KOPT-K1 (cell line): ENCODE results near the gene BACH2.

Experiments used
- H3K27ac ChIP-seq: fragments of 200-600 bp; sonication (generic); 2 replicates; pipeline ENCODE4 v1.5.1; 2016; ENCODE audit warnings: antibody characterized with exemption, mild to moderate bottlenecking, low read depth, low read length; ENCODE audit not compliant: poor library complexity, severe bottlenecking
- H3K36me3 ChIP-seq: fragments of 200-600 bp; sonication (generic); 2 replicates; pipeline ENCODE4 v1.5.1; 2017; ENCODE audit warnings: antibody characterized with exemption, mild to moderate bottlenecking, low read length, moderate library complexity; ENCODE audit not compliant: insufficient read depth
- H3K9me3 ChIP-seq: fragments of 200-600 bp; sonication (generic); 2 replicates; pipeline ENCODE4 v1.5.1; 2017; ENCODE audit warnings: antibody characterized with exemption, low read length, mild to moderate bottlenecking; ENCODE audit not compliant: insufficient read depth, poor library complexity, severe bottlenecking

Gene BACH2

DNA sequence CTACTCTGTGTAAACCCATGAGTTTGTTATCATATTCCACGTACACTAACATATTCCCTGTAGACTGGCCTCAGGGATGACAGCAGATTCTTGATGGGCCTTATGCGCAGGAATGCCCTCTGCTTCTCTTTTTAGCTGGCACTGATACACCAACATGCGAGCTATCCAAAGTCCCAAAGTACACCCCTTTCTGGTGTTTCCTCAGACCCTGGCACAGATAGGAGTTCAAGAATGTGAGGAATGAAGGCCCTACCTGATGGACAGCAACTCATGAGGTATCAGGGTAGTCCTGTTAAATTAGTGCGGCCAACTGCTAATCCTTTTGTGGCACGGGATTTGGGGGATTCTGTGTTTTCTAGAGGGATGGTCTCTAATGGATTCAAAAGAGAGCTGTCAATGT lies 93.0 kb downstream of the BACH2 start:
- Histone ChIP-seq H3K27ac (no peak overlapping the region), H3K9me3 (peaks cover 12% of the 10 kb centered on the region), H3K36me3 (no peaks in the 10 kb centered on the region)

DNA sequence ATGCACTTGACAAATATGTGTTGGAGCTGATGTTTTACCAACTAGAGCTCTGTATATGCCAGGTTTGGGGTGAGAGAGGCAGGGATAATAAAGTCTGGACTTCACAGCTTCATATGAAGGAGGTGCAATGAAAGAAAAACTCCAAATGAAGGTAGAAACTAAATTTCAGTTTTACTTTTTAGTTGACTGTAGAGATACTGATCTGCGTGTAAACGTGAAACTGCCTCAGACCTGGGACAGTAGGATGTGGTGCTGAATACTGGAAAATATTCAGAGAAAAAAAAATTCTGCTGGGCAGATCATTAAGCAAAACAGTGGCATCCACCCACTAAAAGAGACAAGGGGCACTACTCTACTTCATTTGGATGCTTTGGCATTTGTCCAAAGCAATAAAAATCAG lies 94.5 kb downstream of the BACH2 start:
- Histone ChIP-seq H3K27ac (no peak overlapping the region), H3K9me3 (peaks cover 27% of the 10 kb centered on the region), H3K36me3 (peaks cover 12% of the 10 kb centered on the region; the same call in 1 of the 2 replicates)

DNA sequence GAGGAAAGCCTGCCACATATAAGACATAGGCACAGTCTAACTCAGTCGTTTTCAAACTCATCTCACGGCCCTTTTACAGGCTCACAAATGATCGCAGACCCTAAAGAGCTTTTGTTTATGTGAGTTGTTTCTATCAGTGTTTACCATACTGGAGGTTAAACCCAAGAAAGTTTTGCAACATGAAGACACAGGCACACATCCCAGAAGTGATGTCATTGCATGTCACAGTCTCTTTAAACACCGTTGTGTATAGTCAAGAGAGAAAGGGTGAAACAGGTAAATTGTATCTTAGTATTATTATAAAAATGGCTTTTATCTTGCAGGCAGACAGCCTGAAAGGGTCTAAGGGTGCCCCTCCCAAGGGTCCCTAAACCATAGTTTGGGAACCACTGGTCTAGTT lies 96.7 kb downstream of the BACH2 start:
- Histone ChIP-seq H3K27ac (no peak overlapping the region), H3K36me3 (peaks cover 12% of the 10 kb centered on the region; the same call in 1 of the 2 replicates), H3K9me3 (peaks cover 27% of the 10 kb centered on the region)

DNA sequence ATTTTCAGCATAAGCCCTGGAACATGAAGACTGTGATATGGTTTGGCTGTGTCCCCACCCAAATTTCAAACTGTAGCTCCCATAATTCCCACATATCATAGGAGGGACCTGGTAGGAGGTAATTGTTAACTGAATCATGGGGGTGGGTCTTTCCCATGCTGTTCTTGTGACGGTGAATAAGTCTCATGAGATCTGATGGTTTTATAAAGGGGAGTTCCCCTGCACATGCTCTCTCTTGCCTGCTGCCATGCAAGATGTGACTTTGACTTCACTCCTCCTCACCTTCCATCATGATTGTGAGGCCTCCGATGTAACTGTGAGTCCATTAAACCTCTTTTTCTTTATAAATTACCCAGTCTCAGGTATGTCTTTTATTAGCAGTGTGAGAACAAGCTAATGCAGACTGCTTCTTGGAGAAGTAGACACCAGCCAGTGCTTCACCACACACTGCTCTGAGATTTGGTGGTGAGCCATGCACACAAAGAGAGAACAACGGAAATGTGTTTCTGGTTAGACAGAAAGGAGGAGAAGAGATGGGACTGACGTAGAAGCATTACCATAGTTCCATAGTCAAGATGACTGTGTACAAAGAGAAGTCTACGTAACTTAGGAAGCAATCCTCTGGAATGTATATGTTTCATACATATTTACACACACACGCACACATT lies 97.8 kb downstream of the BACH2 start:
- Histone ChIP-seq H3K9me3 (peaks cover 27% of the 10 kb centered on the region), H3K27ac (no peak overlapping the region), H3K36me3 (peaks cover 12% of the 10 kb centered on the region; the same call in 1 of the 2 replicates)

DNA sequence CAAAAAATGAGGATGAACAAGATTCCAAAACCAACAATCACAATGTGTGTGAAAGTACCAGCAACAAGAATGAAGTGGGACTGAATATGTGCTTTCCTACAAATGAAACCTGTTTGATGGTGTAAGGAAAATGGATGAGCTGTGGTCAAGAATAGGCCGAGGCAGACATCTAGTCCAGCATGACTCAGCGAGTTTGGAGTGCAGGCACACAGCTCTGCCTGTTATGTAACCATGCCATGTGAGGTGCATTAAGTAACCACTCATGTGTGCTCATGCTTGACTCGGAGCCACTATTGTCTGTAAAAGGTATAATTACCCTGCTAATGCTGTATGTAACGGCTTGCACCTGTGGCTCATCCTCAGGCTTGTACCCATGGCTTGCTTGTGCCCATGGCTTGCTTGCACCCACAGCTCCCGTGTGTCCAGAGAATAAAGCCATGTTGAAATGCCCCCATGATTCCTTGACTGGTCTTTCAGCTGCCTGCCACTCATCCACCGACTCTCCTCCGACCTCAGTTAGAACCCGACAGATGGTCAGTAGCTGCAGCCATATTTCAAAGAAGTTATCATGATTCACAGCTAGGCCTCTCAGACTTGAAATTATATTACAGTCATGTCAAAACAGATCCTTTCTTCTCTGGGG lies 98.7 kb downstream of the BACH2 start:
- Histone ChIP-seq H3K36me3 (peaks cover 12% of the 10 kb centered on the region; the same call in 1 of the 2 replicates), H3K27ac (no peak overlapping the region), H3K9me3 (peaks cover 27% of the 10 kb centered on the region)

DNA sequence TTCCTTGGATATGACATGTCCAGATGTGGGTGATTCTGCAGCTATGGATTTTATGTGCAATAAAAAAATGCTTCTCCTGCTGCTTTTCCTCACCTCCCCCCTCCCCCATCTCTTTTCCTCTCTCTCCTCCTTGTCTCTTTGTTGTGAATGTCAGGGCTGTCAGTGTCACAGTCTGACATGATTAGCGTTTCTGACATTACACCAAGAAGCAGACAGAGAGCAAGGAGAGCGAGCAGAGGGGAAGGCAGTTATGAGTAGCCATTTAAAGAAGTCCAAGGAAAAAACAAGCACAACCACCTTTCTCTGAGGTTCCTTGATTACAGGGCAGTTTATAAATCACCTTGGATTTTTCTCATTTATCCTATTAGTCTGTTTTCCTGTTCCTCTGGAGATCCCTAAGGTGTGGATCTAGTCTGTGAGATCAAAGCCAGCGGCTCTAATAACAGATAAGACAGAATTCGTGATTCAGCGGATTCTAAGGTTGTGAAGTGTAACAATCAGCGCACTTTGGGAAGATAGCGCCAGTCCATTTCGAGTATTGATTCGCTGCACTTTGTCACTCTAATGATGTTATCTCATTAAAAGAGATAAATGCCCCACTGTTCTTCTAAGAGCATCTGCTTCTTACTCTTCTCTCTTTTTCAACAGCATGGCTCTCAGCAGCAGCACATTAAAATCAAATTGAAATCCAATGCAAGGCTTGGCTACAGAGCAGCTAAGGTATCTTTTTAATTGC lies 101.4 kb downstream of the BACH2 start:
- Histone ChIP-seq H3K27ac (no peak overlapping the region), H3K9me3 (peaks cover 27% of the 10 kb centered on the region), H3K36me3 (peaks cover 12% of the 10 kb centered on the region; the same call in 1 of the 2 replicates)

DNA sequence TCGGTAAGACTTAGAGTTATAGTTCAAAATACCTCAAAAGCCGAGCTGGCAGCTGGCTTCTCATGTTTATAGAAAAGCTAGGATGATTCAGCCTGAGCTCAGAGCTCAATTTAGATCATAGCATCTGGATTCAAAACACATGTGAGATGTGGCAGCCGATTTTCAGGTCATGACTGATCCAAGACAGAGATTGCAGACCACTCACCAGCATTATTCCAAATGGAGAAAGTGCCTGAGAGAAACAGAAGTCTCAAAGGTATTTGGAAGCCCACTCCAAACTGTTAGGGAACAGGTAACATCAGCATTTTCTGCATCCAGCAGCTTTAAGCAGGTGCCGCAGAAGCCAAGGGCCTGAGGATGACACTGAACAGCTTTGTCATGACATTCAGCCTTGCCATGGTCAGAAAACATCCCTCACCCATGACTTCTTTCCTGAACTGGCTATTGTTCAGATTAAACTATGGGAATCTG lies 102.2 kb downstream of the BACH2 start:
- peaks cover 12% of the 10 kb centered on the region; the same call in 1 of the 2 replicates for H3K36me3 ChIP-seq
- peaks cover 26% of the 10 kb centered on the region for H3K9me3 ChIP-seq
- no peak overlapping the region for H3K27ac ChIP-seq

DNA sequence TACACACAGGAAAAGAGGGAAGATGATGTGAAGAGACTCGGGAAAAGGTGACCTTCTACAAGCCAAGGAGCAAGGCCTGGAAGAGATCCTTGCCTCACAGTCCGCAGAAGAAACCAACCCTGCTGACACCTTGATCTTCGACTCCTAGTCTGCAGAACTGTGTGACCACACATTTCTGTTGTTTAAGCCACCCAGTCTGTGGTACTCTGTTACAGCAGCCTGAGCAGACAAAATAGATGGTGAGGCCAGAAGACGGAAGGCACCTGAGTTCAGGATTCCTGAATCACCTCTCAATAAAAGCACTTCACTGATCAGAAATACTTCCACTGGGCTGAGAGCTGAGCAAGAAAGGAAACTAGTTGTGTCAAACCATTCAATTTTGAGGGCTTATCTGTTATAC lies 103.3 kb downstream of the BACH2 start:
- peaks cover 16% of the 10 kb centered on the region for H3K9me3 ChIP-seq
- peaks cover 10% of the 10 kb centered on the region; the same call in 1 of the 2 replicates for H3K36me3 ChIP-seq
- no peak overlapping the region for H3K27ac ChIP-seq

DNA sequence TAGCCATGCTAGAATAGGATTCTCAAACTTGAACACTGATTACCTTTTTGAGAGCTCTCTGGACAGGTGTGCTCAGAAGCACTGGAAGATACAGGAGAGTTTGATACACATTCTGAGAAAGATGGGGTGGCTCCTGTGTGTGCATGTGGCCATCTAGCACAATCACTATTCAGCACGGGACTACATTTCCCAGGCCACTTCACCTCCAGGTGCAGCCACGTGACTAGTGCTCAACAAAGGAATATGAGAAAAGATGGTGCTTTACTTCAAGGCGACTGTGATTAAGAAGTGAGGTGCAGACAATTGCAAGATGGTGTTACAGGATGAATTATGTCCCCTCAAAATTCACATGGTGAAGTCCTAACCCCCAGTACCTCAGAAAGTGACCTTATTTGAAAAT lies 103.8 kb downstream of the BACH2 start:
- Histone ChIP-seq H3K9me3 (peaks cover 11% of the 10 kb centered on the region), H3K36me3 (peaks cover 5% of the 10 kb centered on the region; the same call in 1 of the 2 replicates), H3K27ac (no peak overlapping the region)

DNA sequence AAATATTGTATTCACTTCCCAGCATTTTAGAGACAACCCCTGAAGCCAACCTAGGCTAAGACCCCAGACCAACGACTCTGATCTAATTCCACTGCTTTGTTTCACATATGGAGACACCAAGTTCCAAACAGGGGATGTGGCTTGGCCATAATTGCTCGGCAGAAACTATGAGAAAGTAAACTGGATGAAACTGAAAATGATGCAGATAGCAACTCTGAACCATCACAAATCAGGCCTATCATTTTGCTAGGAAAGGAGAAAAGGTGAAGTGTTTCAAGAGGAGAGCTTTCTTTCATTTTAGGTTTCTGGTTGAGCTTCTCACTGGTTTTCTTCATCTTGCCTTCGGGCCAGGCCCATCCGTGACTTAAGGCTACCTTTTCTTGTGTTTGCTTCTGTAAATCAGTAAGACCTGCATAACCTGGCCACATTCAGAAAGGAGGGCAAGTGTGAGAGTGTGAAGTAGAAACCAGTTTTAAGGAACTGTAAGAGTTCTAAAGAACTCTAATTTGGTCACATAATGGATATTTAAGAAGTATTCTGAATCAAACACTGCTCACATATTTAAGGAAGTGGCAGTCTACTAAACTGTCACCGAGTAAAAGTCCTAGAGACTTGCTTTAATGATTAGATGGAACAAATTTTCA lies 105.8 kb downstream of the BACH2 start:
- peaks cover 4% of the 10 kb centered on the region for H3K9me3 ChIP-seq
- H3K36me3 ChIP-seq: no peaks in the 10 kb centered on the region
- H3K27ac ChIP-seq: no peak overlapping the region

DNA sequence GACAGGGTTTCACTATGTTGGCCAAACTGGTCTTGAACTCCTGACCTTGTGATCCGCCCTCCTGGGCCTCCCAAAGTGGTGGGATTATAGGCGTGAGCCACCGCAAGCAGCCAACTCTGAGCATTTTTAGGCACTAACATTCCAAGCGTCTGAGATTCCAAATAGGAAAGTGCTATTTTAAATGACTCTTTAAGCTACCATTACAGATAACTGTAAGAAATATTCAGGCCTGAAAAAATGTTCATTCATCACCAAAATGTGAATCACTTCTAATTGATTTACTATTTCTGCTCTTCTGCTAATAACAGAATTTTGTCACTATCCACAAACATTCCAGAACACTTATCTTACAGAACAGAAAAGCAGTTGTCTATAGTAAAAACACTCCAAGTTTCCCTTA lies 106.5 kb downstream of the BACH2 start:
- Histone ChIP-seq H3K36me3 (no peaks in the 10 kb centered on the region), H3K27ac (no peak overlapping the region), H3K9me3 (peaks cover 4% of the 10 kb centered on the region)

DNA sequence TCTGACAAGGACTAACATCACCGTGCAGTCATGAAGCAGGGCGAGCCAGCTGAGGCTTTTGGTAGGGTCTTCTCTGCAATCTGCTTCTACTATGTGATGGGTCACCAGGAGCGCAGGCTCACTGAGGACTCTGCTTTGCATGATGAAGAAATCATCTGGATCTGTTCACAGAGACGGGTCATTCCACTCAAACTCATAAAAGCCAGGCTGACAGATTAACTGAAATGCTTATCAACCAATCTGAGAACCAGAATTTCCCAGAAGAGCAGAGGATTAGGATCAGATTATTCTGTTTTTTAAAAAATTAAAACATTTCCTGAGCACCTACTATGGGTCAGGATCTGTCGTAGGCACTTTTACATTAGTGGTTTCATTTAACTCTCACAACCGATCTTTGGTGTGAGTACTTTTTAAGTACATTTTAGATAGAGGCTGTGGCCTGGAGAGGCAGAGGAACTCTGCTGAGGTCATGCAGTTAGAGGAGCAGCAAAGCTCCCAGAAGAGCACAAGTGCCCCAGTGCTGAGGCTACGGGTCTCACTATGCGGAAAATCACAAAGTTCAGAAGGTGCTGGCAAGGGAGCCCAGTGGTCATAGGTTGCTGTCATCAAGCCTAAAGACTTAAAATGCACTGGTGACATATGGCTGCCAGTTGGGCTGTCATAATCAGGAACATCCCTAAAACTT lies 109.1 kb downstream of the BACH2 start:
- Histone ChIP-seq H3K27ac (no peak overlapping the region), H3K36me3 (no peaks in the 10 kb centered on the region), H3K9me3 (peaks cover 4% of the 10 kb centered on the region)

DNA sequence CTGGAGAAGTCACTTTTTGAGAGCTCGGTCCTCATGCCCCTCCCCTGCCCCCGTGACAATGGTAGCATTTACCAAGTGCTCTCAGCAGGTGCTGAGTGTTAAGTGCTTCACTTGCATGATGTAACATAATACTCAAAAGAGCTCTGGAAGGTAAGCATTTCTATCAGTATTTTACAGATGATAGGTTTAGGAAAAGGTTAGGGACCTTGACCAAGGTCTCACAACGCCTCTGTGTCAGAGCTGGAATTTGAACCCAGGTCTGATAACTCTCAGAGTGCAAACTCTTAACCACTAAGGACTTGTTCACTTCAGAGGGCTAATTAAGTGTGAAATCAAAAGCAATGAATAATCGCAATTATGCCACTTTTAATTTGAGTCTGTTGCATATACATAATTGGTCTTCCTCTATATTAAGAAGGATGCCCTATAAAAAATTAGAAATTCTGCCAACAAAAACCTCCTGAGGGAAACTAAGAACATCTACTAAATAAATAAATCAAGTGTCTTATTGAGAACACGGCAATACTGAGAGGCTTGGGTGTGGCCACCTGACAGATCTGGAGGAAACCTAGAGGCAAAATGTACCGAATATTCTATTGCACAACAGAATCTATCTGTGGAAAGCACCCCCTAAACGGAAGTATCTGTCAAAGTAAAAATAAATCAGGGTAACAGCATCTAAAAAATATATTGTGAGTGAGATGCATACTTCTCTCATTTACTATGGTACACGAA lies 109.8 kb downstream of the BACH2 start:
- Histone ChIP-seq H3K27ac (no peak overlapping the region), H3K36me3 (no peaks in the 10 kb centered on the region)

DNA sequence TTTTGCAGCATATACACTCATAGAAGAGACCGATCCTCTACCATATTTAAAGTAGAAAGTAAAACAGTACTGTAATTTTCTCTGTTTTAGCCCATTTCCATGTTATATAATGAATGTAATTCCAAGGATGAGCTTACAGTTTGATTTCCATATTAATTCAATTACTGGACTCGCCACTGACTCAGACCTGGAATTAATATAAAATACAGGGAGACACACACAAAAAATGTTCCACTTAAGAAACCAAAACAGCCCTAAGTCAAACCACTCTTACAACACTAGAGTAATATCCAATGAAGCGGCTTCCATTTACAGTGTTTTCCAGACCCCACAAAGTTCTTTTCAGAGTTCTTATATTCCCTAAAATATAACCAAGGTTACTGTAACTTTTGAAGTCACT lies 110.6 kb downstream of the BACH2 start:
- Histone ChIP-seq H3K9me3 (peaks cover 4% of the 10 kb centered on the region), H3K27ac (no peak overlapping the region), H3K36me3 (no peaks in the 10 kb centered on the region)

More for the DNA sequence above, 109.8 kb downstream of the BACH2 start:
- peaks cover 4% of the 10 kb centered on the region for H3K9me3 ChIP-seq
